Neural cell (in vitro differentiated cells): ENCODE data around the gene ELMO2. TPM values are rescaled to one million over a fixed set of nuclear protein-coding genes. Genes with fewer than 3 reads are reported as not detected.

Experiments
- H2AFZ ChIP-seq: fragments of 200-600, 300-800 bp; sonication (generic), shearing (Covaris generic); 2 replicates; pipeline ENCODE4 v1.6.0; 2014; ENCODE audit warnings: low read depth, mild to moderate bottlenecking, antibody characterized with exemption, low read length, moderate library complexity
- H3F3A ChIP-seq: fragments of 200-600 bp; shearing (Covaris generic); 2 replicates; pipeline ENCODE4 v1.6.1; 2016; ENCODE audit warnings: mild to moderate bottlenecking, moderate library complexity, mixed read lengths, antibody characterized with exemption, low read length; ENCODE audit not compliant: insufficient read depth, poor library complexity, severe bottlenecking
- H3K27ac ChIP-seq: fragments of 200-600, 300-800 bp; sonication (generic), shearing (Covaris generic); 2 replicates; pipeline ENCODE4 v1.5.1; 2014; ENCODE audit warnings: mild to moderate bottlenecking, low read length, moderate library complexity
- H3K27me3 ChIP-seq: fragments of 300-800, 200-600 bp; sonication (generic), shearing (Covaris generic); 2 replicates; pipeline ENCODE4 v1.6.0; 2014; ENCODE audit warnings: mild to moderate bottlenecking, low read depth, low read length, moderate library complexity; ENCODE audit not compliant: insufficient read depth
- H3K36me3 ChIP-seq: fragments of 300-800, 200-600 bp; sonication (generic), shearing (Covaris generic); 2 replicates; pipeline ENCODE4 v1.5.1; 2014; ENCODE audit warnings: mild to moderate bottlenecking, antibody characterized with exemption, low read length, moderate library complexity; ENCODE audit not compliant: insufficient read depth
- H3K4me2 ChIP-seq: fragments of 300-800, 200-600 bp; sonication (generic), shearing (Covaris generic); 2 replicates; pipeline ENCODE4 v1.6.0; 2014; ENCODE audit warnings: mild to moderate bottlenecking, low read length
- H3K4me3 ChIP-seq: fragments of 300-800, 200-600 bp; sonication (generic), shearing (Covaris generic); 2 replicates; pipeline ENCODE4 v1.5.1; 2014; ENCODE audit warnings: mild to moderate bottlenecking, low read length, moderate library complexity
- H3K79me2 ChIP-seq: fragments of 200-600 bp; shearing (Covaris generic); replicated peaks from 2 replicates; pipeline ENCODE4 v1.6.0; 2014; ENCODE audit warnings: mild to moderate bottlenecking, low read length, moderate library complexity; ENCODE audit not compliant: insufficient read depth
- H3K9ac ChIP-seq: fragments of 300-800, 200-600 bp; sonication (generic), shearing (Covaris generic); 2 replicates; pipeline ENCODE4 v1.6.1; 2016; ENCODE audit warnings: mild to moderate bottlenecking, low read length, mixed read lengths
- H3K9me2 ChIP-seq: fragments of 200-600 bp; shearing (Covaris generic); 2 replicates; pipeline ENCODE4 v1.6.1; 2016; ENCODE audit warnings: mild to moderate bottlenecking, low read length, mixed read lengths; ENCODE audit not compliant: insufficient read depth
- H3K9me3 ChIP-seq: fragments of 200-600, 300-800 bp; sonication (generic), shearing (Covaris generic); 2 replicates; pipeline ENCODE4 v1.6.1; 2016; ENCODE audit warnings: mild to moderate bottlenecking, mixed run types, low read length, moderate library complexity, mixed read lengths
- H4K20me1 ChIP-seq: fragments of 200-600 bp; shearing (Covaris generic); 2 replicates; pipeline ENCODE4 v1.6.1; 2016; ENCODE audit warnings: mild to moderate bottlenecking, mixed run types; ENCODE audit not compliant: insufficient read depth
- CTCF ChIP-seq: fragments of 450-650 bp; IDR thresholded peaks from 2 replicates; pipeline ENCODE4 v1.5.1; 2014; ENCODE audit warnings: antibody characterized with exemption, mild to moderate bottlenecking, moderate library complexity; ENCODE audit not compliant: poor library complexity, severe bottlenecking
- EP300 ChIP-seq: fragments of 450-650 bp; conservative IDR thresholded peaks from 2 replicates; pipeline ENCODE4 v1.6.1; 2014; ENCODE audit warnings: antibody characterized with exemption, mild to moderate bottlenecking, moderate library complexity; ENCODE audit not compliant: poor library complexity, severe bottlenecking
- EZH2 ChIP-seq: fragments of 200-600, 300-800 bp; shearing (Covaris generic), sonication (generic); IDR thresholded peaks from 2 replicates; pipeline ENCODE4 v1.6.1; 2014; ENCODE audit warnings: antibody characterized with exemption, low read length, borderline replicate concordance, mild to moderate bottlenecking; ENCODE audit not compliant: insufficient read depth, poor library complexity, severe bottlenecking
- MXI1 ChIP-seq: fragments of 450-650 bp; conservative IDR thresholded peaks from 2 replicates; pipeline ENCODE4 v1.6.1; 2014; ENCODE audit warnings: antibody characterized with exemption, mild to moderate bottlenecking; ENCODE audit not compliant: poor library complexity, severe bottlenecking
- POLR2AphosphoS5 ChIP-seq: IDR thresholded peaks from 2 replicates; pipeline ENCODE4 v1.6.1; 2012
- RAD21 ChIP-seq: fragments of 450-650 bp; conservative IDR thresholded peaks from 2 replicates; pipeline ENCODE4 v1.6.1; 2014; ENCODE audit warnings: antibody characterized with exemption, mild to moderate bottlenecking, moderate library complexity
- SMC3 ChIP-seq: fragments of 450-650 bp; conservative IDR thresholded peaks from 2 replicates; pipeline ENCODE4 v1.6.1; 2014; ENCODE audit warnings: antibody characterized with exemption, mild to moderate bottlenecking, moderate library complexity; ENCODE audit not compliant: poor library complexity
- TAF1 ChIP-seq: IDR thresholded peaks from 2 replicates; pipeline ENCODE4 v1.6.1; 2012; ENCODE audit warnings: low read depth
- polyA plus RNA-seq: library from polyadenylated mRNA; depleted of rRNA; stranded (reverse); fragments of >200 nt; gene quantifications from 2 replicates; pipeline ENCODE4 v1.2.3, GENCODE V29; 2014
- TF ChIP-seq, protein P1 (sequence below): IDR thresholded peaks from 2 replicates; pipeline ENCODE4 v1.6.1; 2012; ENCODE audit warnings: borderline replicate concordance

The ELMO2 gene
- polyA plus RNA-seq, 1 donor from 2014 or later = 72.0 TPM

DNA sequence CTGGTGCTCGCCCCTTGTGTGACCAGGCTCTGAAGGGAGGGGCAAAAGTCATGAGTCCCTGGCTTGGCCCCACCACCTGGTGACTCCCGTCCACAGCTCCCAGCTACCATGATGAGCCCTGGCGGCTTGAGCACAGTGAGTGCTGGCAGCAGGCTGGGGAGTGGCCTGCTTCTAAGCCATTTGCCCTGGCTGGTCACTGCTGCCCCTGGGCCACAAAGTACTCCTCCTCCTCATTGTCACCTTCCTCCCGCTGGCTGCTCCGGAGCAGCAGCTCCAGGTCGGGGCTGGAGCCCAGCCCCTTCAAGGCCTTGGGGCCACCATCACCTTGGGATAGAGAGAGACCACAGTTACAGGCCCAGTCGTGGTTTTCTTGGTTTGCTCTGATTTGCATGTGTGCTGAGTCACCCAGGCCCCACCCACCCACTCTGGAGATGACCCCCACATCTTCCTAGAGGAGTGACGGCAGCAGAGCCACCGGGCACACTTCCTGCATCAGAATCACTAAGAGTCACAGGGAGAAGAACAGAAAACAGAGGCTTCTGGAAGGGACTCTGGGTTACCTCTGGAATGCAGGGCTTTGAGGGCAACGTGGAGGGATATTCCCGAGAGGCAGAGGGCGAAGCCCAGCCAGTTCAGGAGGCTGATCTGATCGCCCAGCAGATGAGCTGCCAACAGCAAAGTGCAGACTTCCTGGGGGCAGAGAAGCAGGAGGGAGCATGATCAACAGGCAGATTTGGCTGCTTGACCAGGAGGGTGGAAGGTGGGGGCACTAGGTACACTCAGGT, 56.0 kb downstream of the ELMO2 start:
- no peaks in the 10 kb centered on the region for H3K9me2 ChIP-seq
- peaks cover 5% of the 10 kb centered on the region for H3F3A ChIP-seq
- no peak overlapping the region for H3K9ac ChIP-seq
- H3K9me3 ChIP-seq = no peaks in the 10 kb centered on the region
- H3K27ac ChIP-seq = no peak overlapping the region
- TF ChIP-seq, protein P1, sequence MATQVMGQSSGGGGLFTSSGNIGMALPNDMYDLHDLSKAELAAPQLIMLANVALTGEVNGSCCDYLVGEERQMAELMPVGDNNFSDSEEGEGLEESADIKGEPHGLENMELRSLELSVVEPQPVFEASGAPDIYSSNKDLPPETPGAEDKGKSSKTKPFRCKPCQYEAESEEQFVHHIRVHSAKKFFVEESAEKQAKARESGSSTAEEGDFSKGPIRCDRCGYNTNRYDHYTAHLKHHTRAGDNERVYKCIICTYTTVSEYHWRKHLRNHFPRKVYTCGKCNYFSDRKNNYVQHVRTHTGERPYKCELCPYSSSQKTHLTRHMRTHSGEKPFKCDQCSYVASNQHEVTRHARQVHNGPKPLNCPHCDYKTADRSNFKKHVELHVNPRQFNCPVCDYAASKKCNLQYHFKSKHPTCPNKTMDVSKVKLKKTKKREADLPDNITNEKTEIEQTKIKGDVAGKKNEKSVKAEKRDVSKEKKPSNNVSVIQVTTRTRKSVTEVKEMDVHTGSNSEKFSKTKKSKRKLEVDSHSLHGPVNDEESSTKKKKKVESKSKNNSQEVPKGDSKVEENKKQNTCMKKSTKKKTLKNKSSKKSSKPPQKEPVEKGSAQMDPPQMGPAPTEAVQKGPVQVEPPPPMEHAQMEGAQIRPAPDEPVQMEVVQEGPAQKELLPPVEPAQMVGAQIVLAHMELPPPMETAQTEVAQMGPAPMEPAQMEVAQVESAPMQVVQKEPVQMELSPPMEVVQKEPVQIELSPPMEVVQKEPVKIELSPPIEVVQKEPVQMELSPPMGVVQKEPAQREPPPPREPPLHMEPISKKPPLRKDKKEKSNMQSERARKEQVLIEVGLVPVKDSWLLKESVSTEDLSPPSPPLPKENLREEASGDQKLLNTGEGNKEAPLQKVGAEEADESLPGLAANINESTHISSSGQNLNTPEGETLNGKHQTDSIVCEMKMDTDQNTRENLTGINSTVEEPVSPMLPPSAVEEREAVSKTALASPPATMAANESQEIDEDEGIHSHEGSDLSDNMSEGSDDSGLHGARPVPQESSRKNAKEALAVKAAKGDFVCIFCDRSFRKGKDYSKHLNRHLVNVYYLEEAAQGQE = no peak
- TF ChIP-seq TAF1 (no peak), MXI1 (no peak), CTCF (no peak), SMC3 (no peak), EP300 (no peak), POLR2AphosphoS5 (no peak)
- no peak overlapping the region for H3K4me3 ChIP-seq
- no peaks in the 10 kb centered on the region for H4K20me1 ChIP-seq
- no peaks in the 10 kb centered on the region for H3K27me3 ChIP-seq
- no peaks in the 10 kb centered on the region for H3K36me3 ChIP-seq
- H3K79me2 ChIP-seq = no peaks in the 10 kb centered on the region
- H3K4me2 ChIP-seq = no peak overlapping the region
- no peak overlapping the region for H2AFZ ChIP-seq

DNA sequence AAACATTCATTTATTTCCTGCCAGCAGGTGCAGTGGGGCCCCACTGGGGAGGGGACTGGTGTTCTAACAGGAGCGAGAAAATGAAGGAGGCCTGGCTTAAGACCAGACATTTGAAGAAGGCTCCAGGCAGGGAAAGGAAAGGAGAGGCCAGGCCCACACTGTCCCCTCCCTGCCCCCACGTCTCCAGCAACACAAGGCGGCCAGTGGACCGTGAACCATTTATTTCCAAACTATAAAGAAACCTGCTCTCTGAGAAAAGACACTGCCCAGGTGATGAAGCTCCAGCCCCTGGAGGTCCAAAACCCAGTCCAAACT, 56.7 kb downstream of the ELMO2 start:
- no peak for TF ChIP-seq POLR2AphosphoS5
- TF ChIP-seq EP300 = no peak
- no peak for TF ChIP-seq RAD21
- TF ChIP-seq TAF1 = no peak
- TF ChIP-seq SMC3 = no peak
- TF ChIP-seq, protein P1 = no peak
- TF ChIP-seq CTCF = no peak
- TF ChIP-seq MXI1 = no peak
- TF ChIP-seq EZH2 = no peak

More for the DNA sequence above, 56.7 kb downstream of the ELMO2 start:
- H3K27ac ChIP-seq = no peak overlapping the region
- H3F3A ChIP-seq = peaks cover 5% of the 10 kb centered on the region
- H3K27me3 ChIP-seq = no peaks in the 10 kb centered on the region
- no peaks in the 10 kb centered on the region for H4K20me1 ChIP-seq
- H3K9ac ChIP-seq = no peak overlapping the region
- H2AFZ ChIP-seq = no peak overlapping the region
- no peaks in the 10 kb centered on the region for H3K36me3 ChIP-seq
- no peaks in the 10 kb centered on the region for H3K79me2 ChIP-seq
- no peak overlapping the region for H3K4me3 ChIP-seq
- H3K9me2 ChIP-seq = no peaks in the 10 kb centered on the region
- H3K4me2 ChIP-seq = no peak overlapping the region
- H3K9me3 ChIP-seq = no peaks in the 10 kb centered on the region
